GM23248 (cell line): ENCODE measurements around the gene ZFTA. TPM values are rescaled to one million over a fixed set of nuclear protein-coding genes. Genes with fewer than 3 reads are reported as not detected.
"Not testable (repeated sequence)": the region's sequence is repeated elsewhere in the genome, so short reads cannot be mapped to it uniquely, and the experiment has no call there.

Source experiments
- DNase-seq: peaks from one replicate; pipeline ENCODE4 v3.0.0-alpha.2; 2015
- H2AFZ ChIP-seq: fragments of 200-600 bp; sonication (generic); 2 replicates; pipeline ENCODE4 v1.6.1; 2016; ENCODE audit warnings: antibody characterized with exemption
- H3F3A ChIP-seq: fragments of 200-600 bp; sonication (generic); 2 replicates; pipeline ENCODE4 v1.6.1; 2016; ENCODE audit warnings: mild to moderate bottlenecking, antibody characterized with exemption, mixed run types; ENCODE audit not compliant: insufficient read depth
- H3K27ac ChIP-seq: fragments of 200-600 bp; sonication (generic); 2 replicates; pipeline ENCODE4 v1.5.1; 2016; ENCODE audit warnings: mild to moderate bottlenecking
- H3K27me3 ChIP-seq: fragments of 200-600 bp; sonication (generic); replicated peaks from 2 replicates; pipeline ENCODE4 v1.6.1; 2016; ENCODE audit warnings: mild to moderate bottlenecking; ENCODE audit not compliant: insufficient read depth
- H3K36me3 ChIP-seq: fragments of 200-600 bp; sonication (generic); 2 replicates; pipeline ENCODE4 v1.6.1; 2016; ENCODE audit warnings: low read depth, mild to moderate bottlenecking
- H3K4me1 ChIP-seq: fragments of 200-600 bp; sonication (generic); 2 replicates; pipeline ENCODE4 v1.6.1; 2016; ENCODE audit warnings: mild to moderate bottlenecking; ENCODE audit not compliant: insufficient read depth
- H3K4me2 ChIP-seq: fragments of 200-600 bp; sonication (generic); one replicate; pipeline ENCODE4 v1.6.1; 2016; ENCODE audit warnings: mild to moderate bottlenecking; ENCODE audit not compliant: unreplicated experiment
- H3K4me3 ChIP-seq: fragments of 200-600 bp; sonication (generic); 2 replicates; pipeline ENCODE4 v1.5.1; 2016; ENCODE audit warnings: mild to moderate bottlenecking
- H3K79me2 ChIP-seq: fragments of 200-600 bp; sonication (generic); 2 replicates; pipeline ENCODE4 v1.6.1; 2016; ENCODE audit warnings: mild to moderate bottlenecking; ENCODE audit not compliant: insufficient read depth
- H3K9ac ChIP-seq: fragments of 200-600 bp; sonication (generic); 2 replicates; pipeline ENCODE4 v1.6.1; 2016; ENCODE audit warnings: mild to moderate bottlenecking
- H3K9me2 ChIP-seq: fragments of 200-600 bp; sonication (generic); 2 replicates; pipeline ENCODE4 v1.6.1; 2016; ENCODE audit warnings: mixed run types, mild to moderate bottlenecking, moderate library complexity; ENCODE audit not compliant: insufficient read depth
- H3K9me3 ChIP-seq: fragments of 200-600 bp; sonication (generic); one replicate; pipeline ENCODE4 v1.6.1; 2017; ENCODE audit warnings: low read depth
- H4K20me1 ChIP-seq: fragments of 200-600 bp; sonication (generic); 2 replicates; pipeline ENCODE4 v1.6.0; 2016; ENCODE audit not compliant: insufficient read depth
- EZH2 ChIP-seq: fragments of 200-600 bp; sonication (generic); IDR thresholded peaks from 2 replicates; pipeline ENCODE4 v1.6.1; 2018; ENCODE audit warnings: antibody characterized with exemption, mild to moderate bottlenecking; ENCODE audit not compliant: insufficient read depth, poor library complexity, severe bottlenecking
- EZH2phosphoT487 ChIP-seq: fragments of 200-600 bp; sonication (generic); IDR thresholded peaks from 2 replicates; pipeline ENCODE4 v1.6.1; 2018; ENCODE audit warnings: antibody characterized with exemption, moderate library complexity, mild to moderate bottlenecking, low read depth; ENCODE audit not compliant: insufficient read depth
- WGBS, 2 experiments: methylation state at CpG; one replicate each; pipeline ENCODE4 v1.1.6; 2015 to 2017; ENCODE audit warnings: low lambda C conversion rate in 2 of 2, low coverage in 1 of 2; ENCODE audit errors: missing lambda C conversion rate in 2 of 2; 5-methylcytosine and 5-hydroxymethylcytosine counted together
- in situ Hi-C: fragments of 300-500 bp; cut with MboI; formaldehyde crosslinking; loops from 2 replicates; pipeline ENCODE4 v1.15.0; 2020
- polyA plus RNA-seq: library from polyadenylated mRNA; unstranded; fragments of >200 nt; fragmentation: Nextera tagmentation; extraction: Ambion mirVana; gene quantifications from 2 replicates; pipeline ENCODE4 v1.2.1, GENCODE V29; 2016
- total RNA-seq: library from RNA; depleted of rRNA; stranded (reverse); fragments of >200 nt; shearing (Covaris generic); gene quantifications from 2 replicates; pipeline ENCODE4 v1.2.3, GENCODE V29; 2014

ZFTA gene
- total and polyA plus RNA-seq, 2 experiments from 2014 or later = 0.96 to 23.0 TPM

DNA sequence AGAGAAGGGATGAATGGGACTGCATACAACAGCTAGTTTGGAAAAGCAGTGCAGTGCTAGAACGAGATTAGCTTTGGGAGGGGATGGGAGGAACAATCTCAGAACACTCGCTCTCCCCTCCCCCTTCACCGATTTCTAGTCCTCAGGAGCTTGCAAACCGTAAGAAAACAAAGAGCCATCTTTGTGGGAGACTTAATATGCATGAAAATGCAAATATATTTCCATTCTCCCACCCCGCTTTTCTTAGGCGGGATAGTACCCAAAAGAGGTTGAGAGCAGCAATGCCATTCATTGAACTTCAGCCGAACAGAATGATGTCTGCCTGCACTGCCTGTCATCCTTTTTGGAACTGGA is 45.8 kb upstream of the ZFTA start:
- Histone ChIP-seq H4K20me1 (peaks cover 4% of the 10 kb centered on the region; the same call in 1 of the 2 replicates), H3K27ac (no peak overlapping the region), H2AFZ (peak overlapping the region; percentile 91)

DNA sequence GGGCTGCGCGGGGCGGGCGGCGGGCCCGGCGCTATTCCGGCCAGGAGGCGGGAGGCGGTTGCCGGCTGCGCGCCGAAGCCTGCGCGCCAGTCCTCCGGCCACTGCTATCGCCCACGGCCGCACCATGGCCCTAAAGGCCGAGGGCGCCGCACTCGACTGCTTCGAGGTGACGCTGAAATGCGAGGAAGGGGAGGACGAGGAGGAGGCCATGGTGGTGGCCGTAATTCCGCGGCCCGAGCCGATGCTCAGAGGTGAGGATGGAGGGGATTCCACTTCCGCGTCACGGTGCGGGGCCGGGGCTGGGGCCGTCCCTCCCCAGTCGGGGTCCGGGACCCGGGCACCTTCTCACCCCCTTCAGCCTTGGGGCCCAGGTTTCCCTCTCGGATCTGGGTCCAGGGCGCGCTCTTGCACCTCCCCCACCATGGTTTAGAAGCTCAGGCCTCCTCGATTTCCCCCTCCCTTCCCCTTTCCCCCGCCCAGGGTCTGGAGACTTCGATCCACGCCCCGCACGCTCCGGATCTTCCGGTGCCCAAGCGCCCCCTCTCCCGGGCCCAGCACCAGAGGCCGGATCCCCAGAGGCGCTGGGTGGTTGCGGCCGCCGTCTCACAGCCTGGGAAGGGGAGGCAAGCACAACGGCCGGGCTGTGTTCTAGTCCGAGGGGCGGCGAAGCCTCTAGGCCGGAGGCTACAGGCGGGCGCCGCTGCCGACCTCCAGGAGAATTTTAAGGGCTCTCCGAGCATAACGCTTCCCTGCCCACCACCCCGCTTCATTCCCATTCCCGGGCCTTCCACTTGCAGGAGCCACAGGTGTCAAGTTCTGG is 45.2 kb upstream of the ZFTA start:
- Histone ChIP-seq H3K36me3 (no peaks in the 10 kb centered on the region), H2AFZ (peak overlapping the region; percentile 91), H3K9ac (peak overlapping the region; percentile 86), H3K27ac (peak overlapping the region; percentile 35; the same call in 1 of the 2 replicates), H3K79me2 (peaks cover 42% of the 10 kb centered on the region), H3K4me2 (peak overlapping the region; percentile 92), H3K4me3 (peak overlapping the region; percentile 98), H3K4me1 (peaks cover 17% of the 10 kb centered on the region), H3F3A (0 out of 2 replicates have a peak, but pooled peaks cover 7% of the 10 kb centered on the region), H4K20me1 (peaks cover 4% of the 10 kb centered on the region; the same call in 1 of the 2 replicates), H3K9me3 (no peaks in the 10 kb centered on the region), H3K27me3 (no peaks in the 10 kb centered on the region), H3K9me2 (no peaks in the 10 kb centered on the region)
- TF ChIP-seq EZH2phosphoT487 = no peak
- TF ChIP-seq EZH2 = no peak
- peak; percentile 55 for DNase-seq
- in situ Hi-C loops = no loop called here
- 0 to 1% methylated on average over 50 to 73 of the region's 74 CpGs for WGBS, 2 experiments

More for the DNA sequence above, 45.8 kb upstream of the ZFTA start:
- peak overlapping the region; percentile 92 for H3K4me2 ChIP-seq
- no peaks in the 10 kb centered on the region for H3K36me3 ChIP-seq
- WGBS, 2 experiments = 3 to 4% methylated on average over 7 of the region's 7 CpGs
- H3K79me2 ChIP-seq = peaks cover 42% of the 10 kb centered on the region
- H3K4me1 ChIP-seq = peaks cover 17% of the 10 kb centered on the region
- H3K9me2 ChIP-seq = no peaks in the 10 kb centered on the region
- H3K9ac ChIP-seq = peak overlapping the region; percentile 86
- H3K27me3 ChIP-seq = no peaks in the 10 kb centered on the region
- peak overlapping the region; percentile 98 for H3K4me3 ChIP-seq
- no peaks in the 10 kb centered on the region for H3K9me3 ChIP-seq
- TF ChIP-seq EZH2 = no peak
- no peak for TF ChIP-seq EZH2phosphoT487
- 0 out of 2 replicates have a peak, but pooled peaks cover 7% of the 10 kb centered on the region for H3F3A ChIP-seq
- no peak for DNase-seq
- in situ Hi-C loops = no loop called here

DNA sequence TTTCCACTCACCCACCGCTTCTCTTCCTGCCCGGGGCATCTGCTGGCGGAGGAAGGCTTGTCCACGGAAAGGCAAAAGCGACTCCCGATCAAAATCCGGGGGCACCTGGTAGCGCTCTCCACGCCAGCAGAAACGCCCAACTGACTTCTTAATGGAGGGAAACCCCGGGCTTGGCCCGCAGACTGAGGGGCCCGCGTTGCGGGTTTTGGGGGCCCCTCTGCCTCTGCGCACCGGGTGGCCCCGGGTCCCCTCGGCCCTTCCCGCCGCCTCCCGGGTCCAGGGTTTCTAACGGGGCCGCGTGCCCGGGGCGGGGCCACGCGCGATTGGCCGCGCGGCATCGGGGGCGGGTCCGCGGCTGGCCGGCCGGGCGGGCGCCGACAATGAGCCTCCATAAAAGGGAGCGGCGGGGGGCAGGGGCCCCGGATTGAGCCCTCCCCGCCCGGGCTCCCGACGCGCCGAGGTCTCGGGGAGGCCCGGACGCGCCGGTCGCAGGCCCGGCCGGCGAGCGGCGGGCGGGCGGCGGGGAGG is 44.5 kb upstream of the ZFTA start, which contains the start of gene SPINDOC:
Gene SPINDOC, plus strand, starts transcription at position 422 of the 528 bp plus-strand sequence. CDS start 231 bp downstream, outside the sequence.
- Histone ChIP-seq H3K9me2 (no peaks in the 10 kb centered on the region), H3K36me3 (no peaks in the 10 kb centered on the region), H3K4me3 (peak within 1 kb of the TSS; percentile 98), H3K4me2 (peak within 1 kb of the TSS; percentile 92), H2AFZ (peak within 1 kb of the TSS; percentile 91), H3K9me3 (no peaks in the 10 kb centered on the region), H3K9ac (peak within 1 kb of the TSS; percentile 86), H3K27ac (peak within 1 kb of the TSS; percentile 35; the same call in 1 of the 2 replicates), H3F3A (0 out of 2 replicates have a peak, but pooled peaks cover 7% of the 10 kb centered on the region), H4K20me1 (peaks cover 4% of the 10 kb centered on the region; the same call in 1 of the 2 replicates), H3K4me1 (peaks cover 17% of the 10 kb centered on the region), H3K79me2 (peaks cover 42% of the 10 kb centered on the region), H3K27me3 (no peaks in the 10 kb centered on the region)
- TF ChIP-seq EZH2 (no peak), EZH2phosphoT487 (no peak)
- WGBS, 2 experiments = 0 to 2% methylated on average over 22 to 48 of the region's 65 CpGs
- peak; percentile 88 for DNase-seq
- in situ Hi-C loops = no loop called here

DNA sequence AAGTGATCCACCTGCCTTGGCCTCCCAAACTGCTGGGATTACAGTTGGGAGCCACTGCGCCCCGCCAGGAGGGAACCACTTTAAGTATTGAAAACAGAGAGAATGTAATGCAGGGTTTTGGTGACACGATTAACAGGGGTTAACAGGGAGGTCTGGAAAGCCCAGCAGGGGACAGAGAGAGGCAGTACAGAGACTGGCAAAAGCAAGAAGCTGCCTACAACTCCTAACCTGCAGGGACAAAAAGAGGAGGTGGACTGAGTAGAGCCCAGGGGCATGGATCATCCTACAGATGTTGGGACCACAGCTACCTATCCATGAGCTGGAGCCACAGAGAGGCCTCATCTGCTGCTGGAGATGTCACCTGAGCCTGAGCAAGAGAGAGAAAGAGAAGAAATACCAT is 42.9 kb upstream of the ZFTA start:
- peaks cover 4% of the 10 kb centered on the region; the same call in 1 of the 2 replicates for H4K20me1 ChIP-seq
- peaks cover 17% of the 10 kb centered on the region for H3K4me1 ChIP-seq
- no peak overlapping the region for H3K4me2 ChIP-seq
- H3K27ac ChIP-seq = no peak overlapping the region
- no peaks in the 10 kb centered on the region for H3K9me2 ChIP-seq
- no peak overlapping the region for H2AFZ ChIP-seq
- in situ Hi-C loops = no loop called here
- no peaks in the 10 kb centered on the region for H3K27me3 ChIP-seq
- H3K9me3 ChIP-seq = no peaks in the 10 kb centered on the region
- TF ChIP-seq EZH2 (no peak), EZH2phosphoT487 (no peak)
- no peak overlapping the region for H3K4me3 ChIP-seq
- no peak overlapping the region for H3K9ac ChIP-seq
- DNase-seq = no peak
- 72 to 73% methylated on average over 3 of the region's 3 CpGs for WGBS, 2 experiments
- 0 out of 2 replicates have a peak, but pooled peaks cover 7% of the 10 kb centered on the region for H3F3A ChIP-seq
- peaks cover 30% of the 10 kb centered on the region for H3K79me2 ChIP-seq
- no peaks in the 10 kb centered on the region for H3K36me3 ChIP-seq

DNA sequence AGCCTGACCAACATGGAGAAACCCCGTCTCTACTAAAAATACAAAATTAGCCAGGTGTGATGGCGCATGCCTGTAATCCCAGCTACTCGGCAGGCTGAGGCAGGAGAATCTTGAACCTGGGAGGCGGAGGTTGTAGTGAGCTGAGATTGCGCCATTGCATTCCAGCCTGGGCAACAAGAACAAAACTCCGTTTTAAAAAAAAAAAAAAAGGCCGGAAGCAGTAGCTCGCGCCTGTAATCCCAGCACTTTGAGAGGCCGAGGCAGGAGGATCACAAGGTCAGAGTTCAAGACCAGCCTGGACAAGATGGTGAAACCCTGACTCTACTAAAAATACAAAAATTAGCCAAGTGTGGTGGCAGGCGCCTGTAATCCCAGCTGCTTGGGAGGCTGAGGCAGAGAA is 41.8 kb upstream of the ZFTA start:
- H3K4me3 ChIP-seq, H3K36me3 ChIP-seq, H3K9me2 ChIP-seq, H3K4me2 ChIP-seq, H3K27me3 ChIP-seq, H3F3A ChIP-seq, H4K20me1 ChIP-seq, in situ Hi-C loops, DNase-seq, H3K27ac ChIP-seq, H2AFZ ChIP-seq, H3K9ac ChIP-seq, H3K9me3 ChIP-seq: not testable (repeated sequence)
- H3K79me2 ChIP-seq = peaks cover 19% of the 10 kb centered on the region
- 89 to 92% methylated on average over 11 of the region's 11 CpGs for WGBS, 2 experiments
- H3K4me1 ChIP-seq = peaks cover 15% of the 10 kb centered on the region
